ENCODE measurements around the gene PPP4C. TPM values are rescaled to one million over a fixed set of nuclear protein-coding genes. Genes with fewer than 3 reads are reported as not detected.

The PPP4C gene
- total and polyA plus RNA-seq, 11 donors = 29.9 to 89.0 (median 43.5) TPM

DNA sequence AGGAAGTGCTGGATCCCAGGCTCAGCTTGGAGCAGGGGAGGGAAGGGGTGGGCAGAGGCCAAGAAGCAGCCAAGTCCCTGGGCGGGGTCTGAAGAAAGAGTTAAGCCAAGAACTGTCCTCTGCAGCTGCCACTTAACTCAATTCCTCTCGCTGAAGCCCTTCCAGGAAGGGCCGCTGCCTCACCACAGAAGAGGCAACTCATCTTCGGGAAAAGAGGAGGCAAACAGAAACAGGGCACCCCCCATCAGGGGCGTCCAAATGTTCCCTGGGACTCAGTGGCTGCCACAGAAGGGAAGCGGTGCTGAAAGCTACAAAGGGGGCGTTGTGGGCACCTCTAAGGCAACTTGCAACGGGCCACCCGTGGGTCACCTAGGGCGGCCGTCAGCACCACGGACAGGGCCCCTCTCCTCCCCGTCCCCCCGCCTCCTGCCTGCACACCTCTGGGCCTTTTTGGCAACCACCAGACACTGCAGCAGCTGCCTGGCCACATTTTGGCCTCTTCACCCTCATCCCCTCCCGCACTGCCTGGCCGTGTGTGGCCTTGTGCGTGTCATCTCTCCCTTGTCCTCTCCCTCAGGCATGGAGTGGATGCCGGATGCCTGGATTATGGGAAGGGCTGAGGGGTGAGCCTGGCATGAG, 47.2 kb upstream of the PPP4C start:
- TF ChIP-seq, protein P1, sequence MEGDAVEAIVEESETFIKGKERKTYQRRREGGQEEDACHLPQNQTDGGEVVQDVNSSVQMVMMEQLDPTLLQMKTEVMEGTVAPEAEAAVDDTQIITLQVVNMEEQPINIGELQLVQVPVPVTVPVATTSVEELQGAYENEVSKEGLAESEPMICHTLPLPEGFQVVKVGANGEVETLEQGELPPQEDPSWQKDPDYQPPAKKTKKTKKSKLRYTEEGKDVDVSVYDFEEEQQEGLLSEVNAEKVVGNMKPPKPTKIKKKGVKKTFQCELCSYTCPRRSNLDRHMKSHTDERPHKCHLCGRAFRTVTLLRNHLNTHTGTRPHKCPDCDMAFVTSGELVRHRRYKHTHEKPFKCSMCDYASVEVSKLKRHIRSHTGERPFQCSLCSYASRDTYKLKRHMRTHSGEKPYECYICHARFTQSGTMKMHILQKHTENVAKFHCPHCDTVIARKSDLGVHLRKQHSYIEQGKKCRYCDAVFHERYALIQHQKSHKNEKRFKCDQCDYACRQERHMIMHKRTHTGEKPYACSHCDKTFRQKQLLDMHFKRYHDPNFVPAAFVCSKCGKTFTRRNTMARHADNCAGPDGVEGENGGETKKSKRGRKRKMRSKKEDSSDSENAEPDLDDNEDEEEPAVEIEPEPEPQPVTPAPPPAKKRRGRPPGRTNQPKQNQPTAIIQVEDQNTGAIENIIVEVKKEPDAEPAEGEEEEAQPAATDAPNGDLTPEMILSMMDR (IDR thresholded peaks at IDR 0.05) = no peak
- no peak for TF ChIP-seq POLR2A (IDR thresholded peaks at IDR 0.05)
- intact Hi-C loops (cut with DNase I) = loop anchor here in 3 of 10 donors (5.0 to 10.0 kb wide), 3 partner anchors 156 to 324 kb away; partner anchors contain the start of gene CDIPT (in 1 of the 3)
- DNase-seq (peak in 1 of 5 donors; percentile 21), ATAC-seq (peak in 3 of 4 donors; percentile 46 to 75 (median 51))
- H3K9me3 ChIP-seq = no peaks in the 10 kb centered on the region
- no peak overlapping the region for H3K27ac ChIP-seq
- peaks cover 23 to 77% (median 55%) of the 10 kb centered on the region in 9 donors for H3K27me3 ChIP-seq
- H3K36me3 ChIP-seq = no peaks in the 10 kb centered on the region
- H3K4me1 ChIP-seq = peaks cover 0 to 11% (median 0%) of the 10 kb centered on the region in 12 donors
- WGBS, 4 donors = 11 to 15% (median 14%) methylated on average over 11 to 18 of the region's 18 CpGs
- no peak overlapping the region for H3K4me3 ChIP-seq

DNA sequence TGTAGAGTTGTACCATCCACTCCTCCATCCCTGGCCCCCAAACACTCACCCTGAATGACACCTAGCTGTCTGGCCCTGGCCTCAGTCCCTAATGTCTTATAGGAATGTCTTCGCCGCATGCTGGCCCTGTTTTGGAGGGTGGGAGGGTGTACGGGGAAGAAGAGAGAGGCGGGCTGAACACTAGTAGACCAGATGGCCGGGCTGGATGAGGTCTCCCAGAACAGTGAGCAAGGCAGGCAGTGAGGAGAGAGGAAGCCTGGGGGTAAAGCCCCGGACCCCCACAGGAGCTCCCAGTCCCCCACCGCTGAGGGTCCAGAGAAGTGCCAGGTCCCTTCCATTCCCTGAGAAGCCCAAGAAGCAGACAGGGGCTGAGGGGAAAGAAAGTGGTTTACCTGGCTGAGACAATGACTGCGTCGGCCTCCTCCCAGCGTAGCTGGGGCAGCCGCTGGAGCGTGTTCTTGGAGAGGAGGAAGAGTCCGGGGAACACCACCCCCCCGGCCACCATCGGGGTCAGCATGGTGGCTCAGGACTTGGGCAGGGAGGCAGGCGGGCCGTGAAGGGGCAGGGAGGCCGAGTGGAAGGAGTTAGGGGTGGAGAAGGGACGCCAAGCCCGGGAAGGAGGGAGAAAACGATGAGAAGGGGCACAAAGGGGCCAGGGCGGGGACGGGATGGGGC, 45.6 kb upstream of the PPP4C start:
- 21 to 25% (median 22%) methylated on average over 22 to 23 of the region's 23 CpGs for WGBS, 4 donors
- intact Hi-C loops (cut with DNase I) = loop anchor here in 1 of 10 donors (10.0 kb wide), 1 partner anchor 65 kb away; the partner anchor contains the start of genes TBX6 and YPEL3
- H3K27me3 ChIP-seq = peaks cover 25 to 90% (median 62%) of the 10 kb centered on the region in 9 donors

DNA sequence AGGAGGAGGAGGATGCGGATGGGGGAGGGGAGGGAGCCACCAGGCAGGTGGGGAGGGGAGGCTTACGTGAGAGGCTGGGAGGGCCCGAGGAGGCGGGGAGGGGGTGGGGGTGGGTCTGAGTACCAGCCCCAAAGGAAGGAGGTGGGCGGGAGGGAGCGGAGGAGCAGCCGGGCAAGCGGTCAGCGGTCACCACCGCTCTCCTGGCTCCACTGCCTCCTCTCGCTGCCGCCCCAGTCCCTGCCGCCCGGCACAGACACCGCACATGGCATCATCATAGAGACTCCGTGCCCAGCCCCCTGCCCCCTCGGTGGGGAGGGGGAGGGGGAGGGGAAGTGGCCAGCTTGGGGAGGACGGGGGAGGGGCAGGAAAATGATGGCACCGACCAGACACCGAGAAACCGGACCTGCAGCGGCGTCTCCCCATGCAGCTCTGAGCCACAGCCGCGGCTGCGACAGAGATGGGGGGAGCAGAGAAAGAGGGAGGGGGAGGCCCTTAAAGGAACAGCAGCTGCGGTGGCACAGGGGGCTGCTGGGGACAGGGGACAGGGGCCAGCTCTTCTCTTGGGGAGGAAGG, 44.9 kb upstream of the PPP4C start, which contains the start of gene TLCD3B:
TSS of gene TLCD3B (minus strand) at position 431 of the 573 bp plus-strand sequence. CDS start 744 bp downstream, outside the sequence.
- DNase-seq (peak in 1 of 5 donors; percentile 18), ATAC-seq (no peak)
- intact Hi-C loops (cut with DNase I) = loop anchor here in 1 of 10 donors (10.0 kb wide), 1 partner anchor 64 kb away; the partner anchor contains the start of genes TBX6 and YPEL3
- Histone ChIP-seq H3K4me1 (peaks cover 0 to 11% (median 0%) of the 10 kb centered on the region in 12 donors), H3K27ac (no peak within 1 kb of the TSS), H3K27me3 (peaks cover 25 to 92% (median 67%) of the 10 kb centered on the region in 9 donors), H3K4me3 (peak within 1 kb of the TSS in 2 of 12 donors; percentile 8 to 18), H3K9me3 (no peaks in the 10 kb centered on the region), H3K36me3 (no peaks in the 10 kb centered on the region)
- no peak for TF ChIP-seq POLR2A (IDR thresholded peaks at IDR 0.05)
- TF ChIP-seq, protein P1 (IDR thresholded peaks at IDR 0.05) = no peak
- WGBS, 4 donors = 1 to 5% (median 3%) methylated on average over 21 to 27 of the region's 27 CpGs

More for the DNA sequence above, 45.6 kb upstream of the PPP4C start:
- H3K36me3 ChIP-seq = no peaks in the 10 kb centered on the region
- TF ChIP-seq POLR2A (IDR thresholded peaks at IDR 0.05) = no peak
- TF ChIP-seq, protein P1 (IDR thresholded peaks at IDR 0.05) = no peak
- H3K9me3 ChIP-seq = no peaks in the 10 kb centered on the region
- peaks cover 0 to 11% (median 0%) of the 10 kb centered on the region in 12 donors for H3K4me1 ChIP-seq
- no peak overlapping the region for H3K27ac ChIP-seq
- DNase-seq (no peak), ATAC-seq (no peak)
- no peak overlapping the region for H3K4me3 ChIP-seq
